ENCODE results near the gene FAM156A. TPM values are rescaled to one million over a fixed set of nuclear protein-coding genes. Genes with fewer than 3 reads are reported as not detected.

The FAM156A gene
- total and polyA plus RNA-seq, 2 donors (not counting 3 experiments of a cell fraction or from before 2014, with no cell fraction given) = 15.3 to 16.1 TPM

DNA sequence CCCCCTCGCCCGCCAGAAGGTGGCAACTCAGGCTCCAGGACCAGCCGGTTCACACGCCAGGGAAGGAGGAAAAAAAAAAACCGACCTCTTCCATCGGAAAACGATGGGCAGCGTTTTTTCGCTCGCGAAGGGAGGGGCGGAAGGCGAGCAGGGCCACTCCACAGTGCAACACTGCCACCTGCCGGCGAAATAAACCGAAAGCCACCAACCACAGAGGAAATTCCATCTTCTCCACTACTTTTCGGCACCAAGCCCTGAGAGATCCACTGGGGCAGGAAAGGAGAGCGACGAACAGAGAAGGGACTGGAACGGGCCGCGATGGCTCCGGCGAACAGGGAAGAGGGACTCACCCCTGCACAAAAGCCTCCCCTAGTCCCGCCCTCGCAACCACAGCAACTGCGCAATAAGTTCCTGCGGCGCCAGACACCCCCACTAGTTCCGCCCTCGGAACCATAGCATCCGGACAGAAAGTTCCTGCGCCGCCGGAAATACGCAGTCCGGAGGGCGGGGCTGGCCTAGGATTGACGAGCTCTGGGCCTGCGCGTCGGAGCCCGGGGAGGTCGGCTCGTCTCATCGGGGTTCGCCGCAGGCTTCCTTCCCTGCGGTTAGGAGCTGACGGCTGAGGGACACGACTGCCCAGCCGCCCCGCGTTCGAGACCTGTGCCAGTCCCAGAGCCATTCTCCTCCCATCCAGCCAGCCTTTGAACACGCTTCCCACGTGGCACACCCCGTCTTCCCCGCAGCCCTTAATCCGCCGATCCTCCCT is 23.4 kb downstream of the FAM156A start:
- peak; percentile 69 for FAIRE-seq
- no TSS peak for BruUV-seq (replicated peaks)
- no peaks in the 10 kb centered on the region for H3K36me3 ChIP-seq (ENCODE audit: control insufficient read depth in 2 of 2, extremely low read depth in 1 of 2, insufficient read depth in 2 of 2, low read length in 2 of 2)
- no peaks in the 10 kb centered on the region for H3K9me1 ChIP-seq (replicated peaks; ENCODE audit: control insufficient read depth, extremely low read depth, insufficient read depth, low read length)
- peak overlapping the region; percentile 98 for H2AFZ ChIP-seq (ENCODE audit: low read depth, low read length)
- H3K27ac ChIP-seq (ENCODE audit: insufficient read depth, low read depth, low read length) = peak overlapping the region; percentile 94
- peak; percentile 91 for DNase-seq (ENCODE audit: low read depth, low spot score)
- no peaks in the 10 kb centered on the region for H3K27me3 ChIP-seq (ENCODE audit: control insufficient read depth in 2 of 2, insufficient read depth in 2 of 2, low read length in 2 of 2)
- POLR2A ChIA-PET = interaction anchor here (0.9 kb wide), 1 partner anchor 14 kb away, joined by 3 read pairs; no protein-coding TSS in a partner anchor
- H3K9ac ChIP-seq (replicated peaks; ENCODE audit: extremely low read depth, insufficient read depth, low read length) = peak overlapping the region; percentile 94
- peaks cover 6% of the 10 kb centered on the region for H3K4me1 ChIP-seq (ENCODE audit: control insufficient read depth, extremely low read depth, insufficient read depth, low read length)
- H3K4me2 ChIP-seq (ENCODE audit: insufficient read depth, low read length) = peak overlapping the region; percentile 97
- H4K20me1 ChIP-seq (replicated peaks; ENCODE audit: control insufficient read depth, extremely low read depth, insufficient read depth, low read length) = no peaks in the 10 kb centered on the region
- no peaks in the 10 kb centered on the region for H3K9me3 ChIP-seq (replicated peaks; ENCODE audit: control insufficient read depth, insufficient read depth, low read length)
- peak overlapping the region; percentile 37 to 90 (median 71) for H3K4me3 ChIP-seq (replicated peaks in 1 of 3; ENCODE audit: insufficient read depth in 1 of 3, low read depth in 1 of 3, low read length in 3 of 3)
- H3K79me2 ChIP-seq (ENCODE audit: control insufficient read depth, insufficient read depth, low read length) = no peaks in the 10 kb centered on the region
- CTCF ChIA-PET = interaction anchor here (0.7 kb wide), 1 partner anchor 55 kb away, joined by 3 read pairs; no protein-coding TSS in a partner anchor
- TF ChIP-seq POLR2AphosphoS5 (IDR thresholded peaks at IDR 0.05; ENCODE audit: insufficient read depth, low read depth, low read length) = peak; percentile 51
- no peak for TF ChIP-seq FOS (IDR thresholded peaks at IDR 0.05; ENCODE audit: borderline replicate concordance, insufficient read depth, low read length)
- peak; percentile 80 for TF ChIP-seq POLR2A (IDR thresholded peaks at IDR 0.05; ENCODE audit: low read depth, low read length)
- TF ChIP-seq, protein P1, sequence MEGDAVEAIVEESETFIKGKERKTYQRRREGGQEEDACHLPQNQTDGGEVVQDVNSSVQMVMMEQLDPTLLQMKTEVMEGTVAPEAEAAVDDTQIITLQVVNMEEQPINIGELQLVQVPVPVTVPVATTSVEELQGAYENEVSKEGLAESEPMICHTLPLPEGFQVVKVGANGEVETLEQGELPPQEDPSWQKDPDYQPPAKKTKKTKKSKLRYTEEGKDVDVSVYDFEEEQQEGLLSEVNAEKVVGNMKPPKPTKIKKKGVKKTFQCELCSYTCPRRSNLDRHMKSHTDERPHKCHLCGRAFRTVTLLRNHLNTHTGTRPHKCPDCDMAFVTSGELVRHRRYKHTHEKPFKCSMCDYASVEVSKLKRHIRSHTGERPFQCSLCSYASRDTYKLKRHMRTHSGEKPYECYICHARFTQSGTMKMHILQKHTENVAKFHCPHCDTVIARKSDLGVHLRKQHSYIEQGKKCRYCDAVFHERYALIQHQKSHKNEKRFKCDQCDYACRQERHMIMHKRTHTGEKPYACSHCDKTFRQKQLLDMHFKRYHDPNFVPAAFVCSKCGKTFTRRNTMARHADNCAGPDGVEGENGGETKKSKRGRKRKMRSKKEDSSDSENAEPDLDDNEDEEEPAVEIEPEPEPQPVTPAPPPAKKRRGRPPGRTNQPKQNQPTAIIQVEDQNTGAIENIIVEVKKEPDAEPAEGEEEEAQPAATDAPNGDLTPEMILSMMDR (IDR thresholded peaks at IDR 0.05; ENCODE audit: extremely low read depth in 1 of 2, insufficient read depth in 1 of 2, low read depth in 1 of 2, low read length in 2 of 2) = peak; percentile 60
- intact Hi-C loops (cut with micrococcal nuclease) = no loop called here
- dilution Hi-C loops (cut with MboI; ENCODE audit: extremely low pct_ligation_motif_present, low sequenced_read_pairs) = no loop called here
